Fibroblast of lung (primary cell): Measurements from ENCODE around the gene PLEKHN1. TPM values are rescaled to one million over a fixed set of nuclear protein-coding genes. Genes with fewer than 3 reads are reported as not detected.

Source experiments
- DNase-seq, 2 donors: peaks; one replicate each; pipeline versions ENCODE4 v3.0.0 to v3.0.0-alpha.2; 2010; ENCODE audit warnings: low read depth in 2 of 2
- H2AFZ ChIP-seq: 2 replicates; pipeline ENCODE4 v1.5.1; 2012; ENCODE audit warnings: low read length, control low read depth, inconsistent platforms
- H3K27ac ChIP-seq: 2 replicates; pipeline ENCODE4 v1.5.1; 2011; ENCODE audit warnings: low read length, control low read depth; ENCODE audit not compliant: insufficient read depth
- H3K27me3 ChIP-seq: 2 replicates; pipeline ENCODE4 v1.5.1; 2011; ENCODE audit warnings: mild to moderate bottlenecking, low read length; ENCODE audit not compliant: control insufficient read depth, insufficient read depth
- H3K36me3 ChIP-seq: 2 replicates; pipeline ENCODE4 v1.5.1; 2011; ENCODE audit warnings: low read length; ENCODE audit not compliant: control insufficient read depth, insufficient read depth
- H3K4me1 ChIP-seq: 2 replicates; pipeline ENCODE4 v1.5.1; 2011; ENCODE audit warnings: low read length; ENCODE audit not compliant: control insufficient read depth, insufficient read depth; ENCODE audit errors: extremely low read depth
- H3K4me2 ChIP-seq: 2 replicates; pipeline ENCODE4 v1.5.1; 2011; ENCODE audit warnings: low read length, control low read depth; ENCODE audit not compliant: insufficient read depth; ENCODE audit errors: extremely low read depth
- H3K4me3 ChIP-seq, 4 experiments: fragments of 200-600 bp in 1 of 4; sonication (generic) in 1 of 4; replicated peaks in 1 of 4; 2 replicates each; pipeline ENCODE4 v1.5.1; 2011 to 2016; ENCODE audit warnings: low read length in 4 of 4, low read depth in 3 of 4, mild to moderate bottlenecking in 3 of 4, control low read depth in 2 of 4, inconsistent platforms in 1 of 4, mixed read lengths in 1 of 4; ENCODE audit not compliant: insufficient read depth in 1 of 4; ENCODE audit errors: control extremely low read depth in 1 of 4
- H3K79me2 ChIP-seq: 2 replicates; pipeline ENCODE4 v1.5.1; 2012; ENCODE audit warnings: mild to moderate bottlenecking, low read length, inconsistent platforms; ENCODE audit not compliant: control insufficient read depth, insufficient read depth
- H3K9ac ChIP-seq: 2 replicates; pipeline ENCODE4 v1.5.1; 2011; ENCODE audit warnings: mild to moderate bottlenecking, low read length, control low read depth; ENCODE audit not compliant: insufficient read depth
- H3K9me3 ChIP-seq: 2 replicates; pipeline ENCODE4 v1.5.1; 2012; ENCODE audit warnings: low read depth, low read length; ENCODE audit not compliant: control insufficient read depth, insufficient read depth
- H4K20me1 ChIP-seq: 2 replicates; pipeline ENCODE4 v1.5.1; 2011; ENCODE audit warnings: low read length; ENCODE audit not compliant: control insufficient read depth, insufficient read depth; ENCODE audit errors: extremely low read depth
- CTCF ChIP-seq, 2 donors: IDR thresholded peaks in 1 of 2; conservative IDR thresholded peaks in 1 of 2; 1 replicate in 1 of 2; 2 replicates in 1 of 2; pipeline ENCODE4 v1.5.1; 2011 to 2012; ENCODE audit warnings: low read length in 2 of 2, control low read depth in 1 of 2, inconsistent platforms in 1 of 2, low read depth in 1 of 2, mild to moderate bottlenecking in 1 of 2
- EZH2 ChIP-seq: IDR thresholded peaks from 2 replicates; pipeline ENCODE4 v1.5.1; 2012; ENCODE audit warnings: low read length, control low read depth, mild to moderate bottlenecking; ENCODE audit errors: missing control alignments
- polyA plus RNA-seq, 2 donors: library from polyadenylated mRNA; depleted of rRNA in 1 of 2; stranded (reverse) in 1 of 2; unstranded in 1 of 2; fragments of >200 nt; gene quantifications; 2 replicates each; pipeline ENCODE4 v1.2.1, GENCODE V29; 2011 to 2012; ENCODE audit warnings: missing spikeins in 1 of 2
- total RNA-seq: library from RNA; depleted of rRNA; stranded (reverse); fragments of >200 nt; gene quantifications from 2 replicates; pipeline ENCODE4 v1.2.1, GENCODE V29; 2014

PLEKHN1 gene
- total and polyA plus RNA-seq, 2 donors (not counting 1 experiment from before 2014, with no cell fraction given), result 0.17 to 0.41 TPM

GRCh38 chr1:1003618-1004419 lies 37.5 kb downstream of the PLEKHN1 start:
- no peak overlapping the region for H3K9ac ChIP-seq
- H3K4me3 ChIP-seq, result no peak overlapping the region
- H3K9me3 ChIP-seq, result no peaks in the 10 kb centered on the region
- no peaks in the 10 kb centered on the region for H3K36me3 ChIP-seq
- H3K4me1 ChIP-seq, result peaks cover 2% of the 10 kb centered on the region
- TF ChIP-seq CTCF (conservative IDR thresholded peaks at IDR 0.05 in 1 of 2, IDR thresholded peaks at IDR 0.05 in 1 of 2; ENCODE audit: low read depth in 1 of 2, low read length in 2 of 2), result no peak
- TF ChIP-seq EZH2, result no peak
- H3K27ac ChIP-seq, result no peak overlapping the region
- no peak for DNase-seq
- H4K20me1 ChIP-seq, result no peaks in the 10 kb centered on the region
- peaks cover 7% of the 10 kb centered on the region for H3K27me3 ChIP-seq
- H2AFZ ChIP-seq, result no peak overlapping the region
- H3K79me2 ChIP-seq, result no peaks in the 10 kb centered on the region
- no peak overlapping the region for H3K4me2 ChIP-seq

- H3K36me3 ChIP-seq, result no peaks in the 10 kb centered on the region
Measured at GRCh38 chr1:1004420-1004779, 38.1 kb downstream of the PLEKHN1 start.

More at GRCh38 chr1:1004420-1004779, 38.1 kb downstream of the PLEKHN1 start:
- Histone ChIP-seq H3K79me2 (no peaks in the 10 kb centered on the region), H3K9ac (no peak overlapping the region), H3K4me2 (no peak overlapping the region), H2AFZ (no peak overlapping the region), H3K27me3 (peaks cover 3% of the 10 kb centered on the region), H4K20me1 (no peaks in the 10 kb centered on the region), H3K27ac (no peak overlapping the region), H3K4me3 (no peak overlapping the region), H3K9me3 (no peaks in the 10 kb centered on the region), H3K4me1 (peaks cover 2% of the 10 kb centered on the region)
- TF ChIP-seq CTCF (conservative IDR thresholded peaks at IDR 0.05 in 1 of 2, IDR thresholded peaks at IDR 0.05 in 1 of 2; ENCODE audit: low read depth in 1 of 2, low read length in 2 of 2) (no peak), EZH2 (no peak)
- DNase-seq, result no peak
